NK-92 (cell line): ENCODE data around the gene PCBP1.
"Not testable (repeated sequence)": the region's sequence is repeated elsewhere in the genome, so short reads cannot be mapped to it uniquely, and the experiment has no call there.

Experiments
- DNase-seq: peaks from one replicate; lab custom pipeline; 2025; ENCODE audit not compliant: unreplicated experiment; lab: John Stamatoyannopoulos, UW

The PCBP1 gene

GRCh38 chr2:70080610-70081200 lies 6.6 kb upstream of the PCBP1 start:
- DNase-seq = no peak

- DNase-seq = no peak
Observed at GRCh38 chr2:70081221-70081620, 6.1 kb upstream of the PCBP1 start.

- no peak for DNase-seq
Observed at GRCh38 chr2:70083344-70084156, 3.7 kb upstream of the PCBP1 start.

GRCh38 chr2:70084973-70085710 lies 2.1 kb upstream of the PCBP1 start:
- DNase-seq = no peak

GRCh38 chr2:70085711-70086277 lies 1.5 kb upstream of the PCBP1 start:
- DNase-seq = no peak

GRCh38 chr2:70086278-70086837 lies 919 bp upstream of the PCBP1 start:
- no peak for DNase-seq

GRCh38 chr2:70087702-70088597 lies 673 bp downstream of the PCBP1 start:
- no peak for DNase-seq

GRCh38 chr2:70088598-70089219 lies 1.4 kb downstream of the PCBP1 start:
- no peak for DNase-seq

- no peak for DNase-seq
Observed at GRCh38 chr2:70089220-70089982, 2.1 kb downstream of the PCBP1 start.

- no peak for DNase-seq
Observed at GRCh38 chr2:70089983-70090525, 2.8 kb downstream of the PCBP1 start.

- no peak for DNase-seq
Observed at GRCh38 chr2:70090706-70091334, 3.5 kb downstream of the PCBP1 start.

- no peak for DNase-seq
Observed at GRCh38 chr2:70091364-70091763, 4.1 kb downstream of the PCBP1 start.

GRCh38 chr2:70091816-70092215 lies 4.5 kb downstream of the PCBP1 start:
- no peak for DNase-seq

GRCh38 chr2:70092576-70093243 lies 5.4 kb downstream of the PCBP1 start:
- not testable (repeated sequence) for DNase-seq

- DNase-seq = no peak
Observed at GRCh38 chr2:70094171-70094977, 7.1 kb downstream of the PCBP1 start.

- no peak for DNase-seq
Observed at GRCh38 chr2:70094978-70095719, 7.9 kb downstream of the PCBP1 start.
